Jurkat, Clone E6-1 (cell line): ENCODE data around the gene GPRASP3.
A peak's percentile ranks its signal among the peaks of the same experiment; 100 is the strongest.

Source experiments
- DNase-seq: peaks from one replicate; pipeline ENCODE4 v3.0.0-alpha.2; 2011; ENCODE audit warnings: low read depth, low spot score
- H3K4me3 ChIP-seq: 2 replicates; pipeline ENCODE4 v1.5.1; 2011; ENCODE audit warnings: mild to moderate bottlenecking, low read length, control low read depth, moderate library complexity

Gene GPRASP3

DNA sequence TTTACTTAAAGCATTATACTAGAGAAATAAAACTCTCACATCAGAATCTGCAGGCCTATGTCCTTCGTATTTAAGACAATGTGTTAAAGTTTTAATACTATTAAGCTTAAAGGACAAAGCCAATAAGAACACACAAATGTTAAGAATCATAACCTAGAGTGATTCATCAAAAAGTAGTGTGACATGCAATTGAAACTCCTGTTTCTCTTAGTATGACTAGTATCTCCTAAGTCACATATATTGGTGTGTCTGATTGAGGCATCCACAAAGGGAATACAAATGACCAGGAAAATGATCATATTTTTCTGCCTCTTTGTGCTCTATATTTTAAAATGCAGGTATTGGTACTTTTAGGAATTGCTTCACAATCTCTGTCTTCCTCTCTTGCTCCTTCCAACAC is 23.8 kb downstream of the GPRASP3 start:
- no peak for DNase-seq
- no peak overlapping the region for H3K4me3 ChIP-seq

DNA sequence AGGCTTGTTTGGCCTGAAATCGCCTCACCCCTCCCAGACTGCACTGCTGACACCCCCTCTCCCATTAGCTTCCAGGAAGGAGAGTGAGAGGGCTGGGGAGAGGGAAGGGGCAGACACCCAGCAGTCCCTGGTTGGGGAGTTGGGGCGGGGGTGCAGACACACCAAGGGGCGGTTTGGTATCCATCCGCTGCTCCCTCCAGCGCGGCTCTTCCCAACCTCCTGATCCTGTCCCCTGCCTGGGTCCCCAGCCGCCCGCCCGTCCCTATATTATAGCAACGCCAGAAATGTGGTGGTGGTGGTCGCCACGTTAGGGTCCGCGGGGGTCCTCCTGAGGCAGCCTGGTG is 24.9 kb downstream of the GPRASP3 start:
- no peak overlapping the region for H3K4me3 ChIP-seq
- DNase-seq = no peak

DNA sequence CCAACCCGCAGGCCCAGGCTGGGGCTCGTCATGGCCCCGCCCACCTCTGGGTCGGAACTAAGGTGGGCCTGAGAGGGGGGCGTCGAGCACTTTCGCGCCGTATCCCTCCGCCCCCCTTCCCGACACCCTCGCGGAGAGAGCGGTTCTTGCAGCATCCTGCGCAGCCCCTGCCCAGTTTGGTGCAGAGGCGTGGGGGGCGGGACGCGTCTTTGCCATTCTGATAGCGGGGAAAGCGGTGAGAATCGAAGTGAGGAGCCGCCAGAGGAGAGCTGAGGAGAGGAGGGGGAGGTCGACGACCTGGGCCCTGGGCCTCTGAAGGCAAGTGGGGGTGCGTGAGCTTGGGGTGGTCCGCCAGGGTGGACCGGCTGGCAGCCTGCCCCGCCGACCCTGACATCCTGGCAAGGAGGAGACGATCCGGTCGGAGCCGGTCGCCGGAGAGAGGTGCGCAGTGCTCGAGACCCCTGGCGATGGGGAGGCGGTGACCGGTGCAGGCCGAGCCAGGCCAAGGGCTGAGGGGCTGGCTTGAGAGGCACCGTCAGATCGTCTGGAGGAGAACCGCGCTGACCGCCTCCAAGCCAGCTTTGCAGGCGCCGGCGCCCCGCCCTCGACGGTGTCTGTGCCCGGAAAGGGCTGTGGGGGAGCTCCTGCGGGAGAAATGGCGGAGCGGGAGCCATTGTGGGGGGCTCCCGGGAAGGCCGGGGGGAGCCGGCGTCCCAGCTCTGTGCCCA is 25.5 kb downstream of the GPRASP3 start:
- no peak overlapping the region for H3K4me3 ChIP-seq
- DNase-seq = no peak

DNA sequence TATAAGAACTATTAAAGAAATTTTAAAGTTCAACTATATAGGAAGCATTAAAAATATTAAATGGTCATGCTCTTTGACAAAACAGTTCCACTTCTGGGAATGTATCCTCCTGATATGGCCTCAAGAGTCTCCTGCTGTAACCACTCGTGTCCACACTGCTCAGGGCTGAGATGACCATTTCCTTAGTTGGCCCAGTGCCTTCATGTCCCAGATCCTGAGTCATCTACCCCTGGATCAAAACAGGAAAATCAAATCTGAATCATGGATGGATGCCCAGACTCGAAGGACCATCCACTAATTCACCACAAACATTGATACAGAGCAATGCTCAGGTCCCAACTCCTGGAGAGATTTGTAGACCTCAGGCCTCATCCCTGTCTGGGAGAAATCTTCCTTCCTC is 44.7 kb downstream of the GPRASP3 start:
- no peak overlapping the region for H3K4me3 ChIP-seq
- DNase-seq = no peak

DNA sequence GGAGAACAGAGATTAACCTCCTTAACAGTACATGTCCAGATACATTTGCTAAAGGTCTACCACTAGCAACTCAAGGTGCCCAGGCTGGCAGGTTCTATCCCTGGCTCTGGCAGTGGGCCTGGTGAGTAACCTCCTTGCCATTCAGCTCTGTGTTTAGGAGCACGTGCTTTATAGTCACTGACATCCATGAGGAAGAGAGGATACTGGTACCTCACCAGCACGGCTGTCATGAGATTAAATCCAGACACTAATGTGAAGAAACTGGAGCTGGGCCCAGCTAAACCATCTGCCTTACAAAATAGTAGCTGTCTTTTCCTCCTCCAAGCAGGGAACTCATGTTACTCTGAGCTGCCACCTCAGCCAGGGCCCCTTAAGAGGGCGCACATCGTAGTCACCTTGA is 45.3 kb downstream of the GPRASP3 start:
- no peak overlapping the region for H3K4me3 ChIP-seq
- no peak for DNase-seq

DNA sequence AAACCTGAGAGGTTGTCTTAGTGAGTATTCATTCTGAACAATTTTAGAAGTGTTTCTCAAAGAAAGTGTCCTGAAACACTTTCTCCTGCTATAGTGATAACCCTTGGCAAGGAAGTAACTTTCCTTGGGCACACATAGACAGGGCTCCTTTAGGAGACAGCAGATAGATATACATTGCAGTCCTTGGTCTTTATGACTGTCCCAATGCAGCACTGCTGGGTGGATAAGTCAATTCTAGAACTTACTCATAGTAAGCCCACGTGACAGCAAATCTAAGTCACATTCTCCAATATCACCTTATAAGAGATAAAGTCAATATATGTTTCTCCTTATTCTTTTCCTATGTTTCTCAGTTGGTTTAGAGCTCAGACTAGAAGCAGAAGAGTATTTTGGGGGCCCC is 46.7 kb downstream of the GPRASP3 start:
- H3K4me3 ChIP-seq = no peak overlapping the region
- no peak for DNase-seq

DNA sequence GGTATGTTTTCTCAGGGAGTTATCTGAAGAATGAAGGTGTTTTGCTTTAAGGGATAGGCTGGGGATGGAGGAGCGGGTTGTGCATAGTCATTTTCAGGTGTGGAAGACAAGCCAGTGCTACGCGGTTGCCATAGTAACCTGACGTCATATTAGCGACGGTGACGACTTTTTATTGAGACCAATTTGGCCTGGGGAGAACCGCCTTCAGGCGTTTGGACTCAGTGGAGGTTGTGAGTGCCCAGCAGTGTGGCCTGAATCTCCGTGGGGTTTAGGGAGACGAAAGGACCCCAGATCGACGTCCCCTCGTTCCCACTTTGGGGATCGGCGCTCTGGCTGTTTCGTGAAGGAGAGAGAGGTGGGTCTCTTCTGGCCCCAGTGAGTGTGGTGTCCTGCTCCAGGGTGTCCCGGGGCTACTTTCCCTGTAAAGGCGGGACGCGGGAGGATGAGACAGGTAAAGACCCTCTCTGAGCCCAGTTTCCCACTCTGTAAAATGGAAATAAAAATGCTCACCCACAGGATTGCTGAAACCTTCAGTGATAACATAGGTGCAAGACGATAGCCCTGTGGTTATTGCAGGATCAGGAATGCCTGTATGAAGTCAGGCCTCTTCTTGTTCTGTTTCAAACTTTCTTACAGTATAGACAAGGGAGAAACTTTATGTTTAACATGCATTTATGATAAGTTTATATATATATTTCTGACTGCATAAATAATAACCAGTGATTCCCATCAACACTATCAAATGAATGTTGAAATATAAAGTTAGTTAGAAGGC is 48.6 kb downstream of the GPRASP3 start:
- peak overlapping the region; percentile 70 for H3K4me3 ChIP-seq
- DNase-seq = peak; percentile 84
